IMR-90 (cell line): Measurements from ENCODE around the gene RELN. TPM values are rescaled to one million over a fixed set of nuclear protein-coding genes. Genes with fewer than 3 reads are reported as not detected.

Experiments
- ATAC-seq: fragments of 200-7000 bp; cut with Tn5 transposase; 2 replicates; pipeline ENCODE4 v1.9.1; 2020; ENCODE audit warnings: low read depth, mild to moderate bottlenecking, moderate library complexity
- BruUV-seq: library from RNA; stranded (reverse); fragments of 400-500 nt; replicated peaks from 2 replicates; lab custom pipeline; 2021; lab: Mats Ljungman, UMichigan
- CTCF ChIA-PET: fragments of 300-600 bp; formaldehyde crosslinking; extraction: SDS; loops from one replicate; lab custom pipeline; 2021; ENCODE audit warnings: antibody characterized with exemption; lab: Yijun Ruan, JAX
- POLR2A ChIA-PET: fragments of 300-600 bp; sonication (Branson Sonifier 250); formaldehyde crosslinking; loops from one replicate; lab custom pipeline; 2022; ENCODE audit warnings: antibody characterized with exemption; ENCODE audit not compliant: unreplicated experiment; lab: Charles Lee
- DNase-seq: peaks from one replicate; pipeline ENCODE4 v3.0.0; 2013
- H2AFZ ChIP-seq: replicated peaks from 2 replicates; pipeline ENCODE3; 2013; ENCODE audit warnings: low read length, mild to moderate bottlenecking; ENCODE audit not compliant: poor library complexity
- H2AK5ac ChIP-seq: 2 replicates; pipeline ENCODE4 v1.6.1; 2013; ENCODE audit warnings: low read depth, low read length, inconsistent platforms
- H2AK9ac ChIP-seq: replicated peaks from 2 replicates; pipeline ENCODE3; 2013; ENCODE audit warnings: mild to moderate bottlenecking, low read depth, low read length, moderate library complexity; ENCODE audit not compliant: poor library complexity
- H2BK120ac ChIP-seq: 2 replicates; pipeline ENCODE4 v1.6.1; 2013; ENCODE audit warnings: low read depth, low read length, inconsistent platforms
- H2BK15ac ChIP-seq: 3 replicates; pipeline ENCODE4 v1.6.1; 2013; ENCODE audit warnings: low read depth, low read length, inconsistent platforms
- H2BK20ac ChIP-seq: 2 replicates; pipeline ENCODE4 v1.6.1; 2013; ENCODE audit warnings: low read depth, mild to moderate bottlenecking, inconsistent platforms, low read length, moderate library complexity
- H2BK5ac ChIP-seq: 2 replicates; pipeline ENCODE4 v1.6.1; 2013; ENCODE audit warnings: mild to moderate bottlenecking, low read depth, low read length, inconsistent platforms; ENCODE audit not compliant: poor library complexity, severe bottlenecking
- H3K14ac ChIP-seq: replicated peaks from 2 replicates; pipeline ENCODE4 v1.6.1; 2013; ENCODE audit warnings: low read depth, low read length, inconsistent platforms
- H3K18ac ChIP-seq: 2 replicates; pipeline ENCODE4 v1.6.1; 2013; ENCODE audit warnings: low read depth, low read length, control low read depth
- H3K23ac ChIP-seq: 2 replicates; pipeline ENCODE4 v1.6.1; 2013; ENCODE audit warnings: low read depth, low read length, inconsistent platforms
- H3K27ac ChIP-seq: 2 replicates; pipeline ENCODE4 v1.5.1; 2013; ENCODE audit warnings: mild to moderate bottlenecking, control low read depth, low read length; ENCODE audit not compliant: insufficient read depth
- H3K27me3 ChIP-seq: 2 replicates; pipeline ENCODE4 v1.6.1; 2013; ENCODE audit warnings: low read length; ENCODE audit not compliant: control insufficient read depth, insufficient read depth
- H3K36me3 ChIP-seq: 2 replicates; pipeline ENCODE4 v1.6.1; 2013; ENCODE audit warnings: low read length, mixed read lengths; ENCODE audit not compliant: control insufficient read depth, insufficient read depth
- H3K4ac ChIP-seq: 2 replicates; pipeline ENCODE4 v1.6.1; 2013; ENCODE audit warnings: low read depth, low read length, inconsistent platforms
- H3K4me1 ChIP-seq: 2 replicates; pipeline ENCODE4 v1.6.1; 2013; ENCODE audit warnings: low read length, mixed read lengths; ENCODE audit not compliant: control insufficient read depth, insufficient read depth
- H3K4me2 ChIP-seq: 2 replicates; pipeline ENCODE4 v1.6.1; 2013; ENCODE audit warnings: low read depth, mild to moderate bottlenecking, control low read depth, low read length, moderate library complexity
- H3K4me3 ChIP-seq: 2 replicates; pipeline ENCODE4 v1.5.1; 2013; ENCODE audit warnings: low read depth, mild to moderate bottlenecking, control low read depth, low read length, moderate library complexity; ENCODE audit not compliant: insufficient read depth
- H3K56ac ChIP-seq: 2 replicates; pipeline ENCODE4 v1.6.1; 2013; ENCODE audit warnings: low read length, inconsistent platforms; ENCODE audit not compliant: insufficient read depth; ENCODE audit errors: extremely low read depth
- H3K79me1 ChIP-seq, 2 experiments: 2 replicates each; pipeline ENCODE4 v1.6.1; 2013; ENCODE audit warnings: low read length in 2 of 2, inconsistent platforms in 1 of 2, low read depth in 1 of 2
- H3K9ac ChIP-seq: 2 replicates; pipeline ENCODE4 v1.6.1; 2013; ENCODE audit warnings: low read depth, low read length, control low read depth
- H3K9me1 ChIP-seq: 2 replicates; pipeline ENCODE4 v1.6.1; 2013; ENCODE audit warnings: low read length, inconsistent platforms; ENCODE audit not compliant: insufficient read depth
- H3K9me3 ChIP-seq: 2 replicates; pipeline ENCODE4 v1.6.1; 2013; ENCODE audit warnings: low read length; ENCODE audit not compliant: control insufficient read depth, insufficient read depth
- H4K20me1 ChIP-seq: 2 replicates; pipeline ENCODE4 v1.6.1; 2013; ENCODE audit warnings: low read length, inconsistent platforms; ENCODE audit not compliant: insufficient read depth
- H4K5ac ChIP-seq: 2 replicates; pipeline ENCODE4 v1.6.1; 2013; ENCODE audit warnings: mild to moderate bottlenecking, low read depth, low read length, control low read depth
- H4K8ac ChIP-seq, 2 experiments: 2 replicates each; pipeline ENCODE4 v1.6.1; 2013; ENCODE audit warnings: low read depth in 2 of 2, low read length in 2 of 2, control low read depth in 1 of 2, inconsistent platforms in 1 of 2
- H4K91ac ChIP-seq: 2 replicates; pipeline ENCODE4 v1.6.1; 2013; ENCODE audit warnings: low read depth, low read length, inconsistent platforms; ENCODE audit not compliant: insufficient read depth
- BHLHE40 ChIP-seq: fragments of 150-350 bp; IDR thresholded peaks from 2 replicates; pipeline ENCODE4 v1.6.1; 2016; ENCODE audit warnings: mild to moderate bottlenecking, low read depth, low read length
- CEBPB ChIP-seq: IDR thresholded peaks from 2 replicates; pipeline ENCODE4 v1.6.1; 2012; ENCODE audit warnings: low read depth, low read length, improper control_type of control experiment
- CHD1 ChIP-seq: IDR thresholded peaks from 2 replicates; pipeline ENCODE4 v1.6.1; 2012; ENCODE audit warnings: low read depth, low read length, improper control_type of control experiment
- FOS ChIP-seq: fragments of 150-350 bp; IDR thresholded peaks from 2 replicates; pipeline ENCODE4 v1.6.1; 2016; ENCODE audit warnings: low read depth, low read length
- MAFK ChIP-seq: IDR thresholded peaks from 2 replicates; pipeline ENCODE4 v1.6.1; 2012; ENCODE audit warnings: low read depth, low read length, improper control_type of control experiment
- MAZ ChIP-seq: IDR thresholded peaks from 2 replicates; pipeline ENCODE4 v1.6.1; 2012; ENCODE audit warnings: low read depth, mild to moderate bottlenecking, low read length, improper control_type of control experiment, moderate library complexity, borderline replicate concordance
- MXI1 ChIP-seq: IDR thresholded peaks from 2 replicates; pipeline ENCODE4 v1.6.1; 2012; ENCODE audit warnings: low read depth, mild to moderate bottlenecking, low read length, moderate library complexity, borderline replicate concordance
- NFE2L2 ChIP-seq: fragments of 150-350 bp; IDR thresholded peaks from 2 replicates; pipeline ENCODE4 v1.6.1; 2016; ENCODE audit warnings: low read depth, mild to moderate bottlenecking, low read length
- POLR2A ChIP-seq: IDR thresholded peaks from 2 replicates; pipeline ENCODE4 v1.6.1; 2012; ENCODE audit warnings: mild to moderate bottlenecking, low read depth, low read length
- RAD21 ChIP-seq: IDR thresholded peaks from 2 replicates; pipeline ENCODE4 v1.6.1; 2012; ENCODE audit warnings: low read length, improper control_type of control experiment
- RCOR1 ChIP-seq: IDR thresholded peaks from 2 replicates; pipeline ENCODE4 v1.6.1; 2012; ENCODE audit warnings: mild to moderate bottlenecking, low read length, improper control_type of control experiment; ENCODE audit not compliant: insufficient replicate concordance
- RFX5 ChIP-seq: IDR thresholded peaks from 2 replicates; pipeline ENCODE4 v1.8.0; 2012; ENCODE audit warnings: low read depth, mild to moderate bottlenecking, low read length, moderate library complexity
- SMC3 ChIP-seq: fragments of 150-350 bp; IDR thresholded peaks from 2 replicates; pipeline ENCODE4 v1.6.1; 2016; ENCODE audit warnings: low read depth, mild to moderate bottlenecking, antibody characterized with exemption, low read length, moderate library complexity
- WGBS, 2 experiments: methylation state at CpG; one replicate each; pipeline versions ENCODE4 v1.1.5 to v1.1.7; 2013; ENCODE audit warnings: missing lambda C conversion rate in 2 of 2; ENCODE audit not compliant: insufficient read length in 1 of 2; ENCODE audit errors: extremely low coverage in 2 of 2; 5-methylcytosine and 5-hydroxymethylcytosine counted together
- dilution Hi-C: fragments of 300-500 bp; cut with HindIII; formaldehyde crosslinking; loops from one replicate; pipeline ENCODE4 v1.14.3; 2018; ENCODE audit warnings: low sequenced_read_pairs; ENCODE audit not compliant: unreplicated experiment
- in situ Hi-C: fragments of 300-500 bp; cut with MboI; formaldehyde crosslinking; loops from 3 replicates; pipeline ENCODE4 v1.14.3; 2019; ENCODE audit warnings: low sequenced_read_pairs, inconsistent platforms, mixed read lengths
- intact Hi-C: fragments of 100-400 bp; cut with micrococcal nuclease; formaldehyde crosslinking; loops from 2 replicates; pipeline ENCODE4 v1.10.0; 2022
- polyA plus RNA-seq, 3 experiments: library from polyadenylated mRNA; depleted of rRNA; stranded (reverse); fragments of >200 nt; gene quantifications; 2 replicates each; pipeline ENCODE4 v1.2.3, GENCODE V29; 2012; ENCODE audit warnings: low replicate concordance in 1 of 3
- total RNA-seq: library from RNA; depleted of rRNA; stranded (reverse); fragments of >200 nt; gene quantifications from 2 replicates; pipeline ENCODE4 v1.2.3, GENCODE V29; 2012
- TF ChIP-seq, protein P1 (sequence below): conservative IDR thresholded peaks from 2 replicates; pipeline ENCODE4 v1.5.1; 2012; ENCODE audit warnings: mild to moderate bottlenecking, low read depth, low read length, improper control_type of control experiment
- TF ChIP-seq, protein P2 (sequence below): fragments of 150-350 bp; IDR thresholded peaks from 2 replicates; pipeline ENCODE4 v1.6.1; 2017; ENCODE audit warnings: mild to moderate bottlenecking, antibody characterized with exemption, low read length, low read depth
- TF ChIP-seq, protein P3 (sequence below): fragments of 150-350 bp; IDR thresholded peaks from 2 replicates; pipeline ENCODE4 v1.6.1; 2016; ENCODE audit warnings: low read depth, mild to moderate bottlenecking, low read length, moderate library complexity, borderline replicate concordance

The RELN gene
- total and polyA plus RNA-seq, 2 of the 4 experiments (the other 2 are of a cell fraction), result 14.7 to 23.7 TPM

DNA sequence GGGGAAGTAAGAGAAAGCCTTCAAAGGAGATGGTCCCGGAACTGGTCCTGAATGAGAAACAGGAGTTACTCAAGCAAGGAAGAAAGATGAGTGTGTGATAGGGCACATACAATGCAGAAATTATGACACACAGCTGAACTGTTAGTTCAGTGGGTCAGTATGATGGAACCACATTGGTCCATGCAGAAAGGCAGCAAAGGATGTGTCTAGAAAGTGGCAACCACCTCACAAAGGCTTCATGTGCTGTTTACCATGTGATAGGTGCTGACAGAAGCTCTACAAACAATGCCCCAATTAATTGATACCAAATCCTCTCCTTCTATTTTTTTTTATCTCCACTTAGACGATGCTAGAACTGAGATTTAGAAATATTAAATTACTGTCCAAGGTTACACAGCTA lies 258.3 kb downstream of the RELN start:
- Histone ChIP-seq H3K4me3 (no peak overlapping the region), H3K14ac (no peak overlapping the region), H3K18ac (no peak overlapping the region), H2AK9ac (no peak overlapping the region), H4K91ac (no peak overlapping the region), H3K27ac (no peak overlapping the region), H3K27me3 (no peaks in the 10 kb centered on the region), H4K20me1 (no peaks in the 10 kb centered on the region), H3K9me3 (no peaks in the 10 kb centered on the region), H3K56ac (no peak overlapping the region), H3K79me1 (no peaks in the 10 kb centered on the region), H3K9me1 (no peaks in the 10 kb centered on the region; the same call in 1 of the 2 replicates), H3K9ac (no peak overlapping the region), H2BK20ac (no peak overlapping the region), H2BK120ac (no peak overlapping the region), H2BK15ac (no peak overlapping the region), H3K36me3 (no peaks in the 10 kb centered on the region), H2BK5ac (no peak overlapping the region), H4K5ac (no peak overlapping the region), H3K4me2 (no peak overlapping the region), H4K8ac (no peak overlapping the region), H3K4ac (no peak overlapping the region), H3K4me1 (no peaks in the 10 kb centered on the region), H3K23ac (no peak overlapping the region), H2AFZ (no peak overlapping the region), H2AK5ac (no peak overlapping the region)
- no peak for TF ChIP-seq NFE2L2
- TF ChIP-seq RCOR1, result no peak
- no peak for TF ChIP-seq MAZ
- TF ChIP-seq CEBPB, result no peak
- TF ChIP-seq, protein P1, sequence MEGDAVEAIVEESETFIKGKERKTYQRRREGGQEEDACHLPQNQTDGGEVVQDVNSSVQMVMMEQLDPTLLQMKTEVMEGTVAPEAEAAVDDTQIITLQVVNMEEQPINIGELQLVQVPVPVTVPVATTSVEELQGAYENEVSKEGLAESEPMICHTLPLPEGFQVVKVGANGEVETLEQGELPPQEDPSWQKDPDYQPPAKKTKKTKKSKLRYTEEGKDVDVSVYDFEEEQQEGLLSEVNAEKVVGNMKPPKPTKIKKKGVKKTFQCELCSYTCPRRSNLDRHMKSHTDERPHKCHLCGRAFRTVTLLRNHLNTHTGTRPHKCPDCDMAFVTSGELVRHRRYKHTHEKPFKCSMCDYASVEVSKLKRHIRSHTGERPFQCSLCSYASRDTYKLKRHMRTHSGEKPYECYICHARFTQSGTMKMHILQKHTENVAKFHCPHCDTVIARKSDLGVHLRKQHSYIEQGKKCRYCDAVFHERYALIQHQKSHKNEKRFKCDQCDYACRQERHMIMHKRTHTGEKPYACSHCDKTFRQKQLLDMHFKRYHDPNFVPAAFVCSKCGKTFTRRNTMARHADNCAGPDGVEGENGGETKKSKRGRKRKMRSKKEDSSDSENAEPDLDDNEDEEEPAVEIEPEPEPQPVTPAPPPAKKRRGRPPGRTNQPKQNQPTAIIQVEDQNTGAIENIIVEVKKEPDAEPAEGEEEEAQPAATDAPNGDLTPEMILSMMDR, result no peak
- TF ChIP-seq MXI1, result no peak
- no peak for TF ChIP-seq MAFK
- TF ChIP-seq BHLHE40, result no peak
- TF ChIP-seq, protein P2, sequence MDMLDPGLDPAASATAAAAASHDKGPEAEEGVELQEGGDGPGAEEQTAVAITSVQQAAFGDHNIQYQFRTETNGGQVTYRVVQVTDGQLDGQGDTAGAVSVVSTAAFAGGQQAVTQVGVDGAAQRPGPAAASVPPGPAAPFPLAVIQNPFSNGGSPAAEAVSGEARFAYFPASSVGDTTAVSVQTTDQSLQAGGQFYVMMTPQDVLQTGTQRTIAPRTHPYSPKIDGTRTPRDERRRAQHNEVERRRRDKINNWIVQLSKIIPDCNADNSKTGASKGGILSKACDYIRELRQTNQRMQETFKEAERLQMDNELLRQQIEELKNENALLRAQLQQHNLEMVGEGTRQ, result no peak
- no peak for TF ChIP-seq RAD21
- TF ChIP-seq FOS, result no peak
- TF ChIP-seq POLR2A, result no peak
- no peak for TF ChIP-seq SMC3
- no peak for TF ChIP-seq CHD1
- TF ChIP-seq, protein P3, sequence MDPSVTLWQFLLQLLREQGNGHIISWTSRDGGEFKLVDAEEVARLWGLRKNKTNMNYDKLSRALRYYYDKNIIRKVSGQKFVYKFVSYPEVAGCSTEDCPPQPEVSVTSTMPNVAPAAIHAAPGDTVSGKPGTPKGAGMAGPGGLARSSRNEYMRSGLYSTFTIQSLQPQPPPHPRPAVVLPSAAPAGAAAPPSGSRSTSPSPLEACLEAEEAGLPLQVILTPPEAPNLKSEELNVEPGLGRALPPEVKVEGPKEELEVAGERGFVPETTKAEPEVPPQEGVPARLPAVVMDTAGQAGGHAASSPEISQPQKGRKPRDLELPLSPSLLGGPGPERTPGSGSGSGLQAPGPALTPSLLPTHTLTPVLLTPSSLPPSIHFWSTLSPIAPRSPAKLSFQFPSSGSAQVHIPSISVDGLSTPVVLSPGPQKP, result no peak
- TF ChIP-seq RFX5, result no peak
- dilution Hi-C loops, result no loop called here
- ChIA-PET POLR2A (no interaction called here), CTCF (no interaction called here)
- no CpG with 5 or more reads among the region's 2 CpGs for WGBS, 2 experiments
- DNase-seq (no peak), ATAC-seq (no peak)
- intact Hi-C loops, result no loop called here
- in situ Hi-C loops, result no loop called here
- no TSS peak for BruUV-seq
